ENCODE measurements around the gene LZTR1. TPM values are rescaled to one million over a fixed set of nuclear protein-coding genes. Genes with fewer than 3 reads are reported as not detected.
A peak's percentile ranks its signal among the peaks of the same experiment; 100 is the strongest.

Gene LZTR1
- polyA plus RNA-seq, 2 of the 4 experiments (the other 2 are of a cell fraction) = 14.1 to 23.5 TPM

DNA sequence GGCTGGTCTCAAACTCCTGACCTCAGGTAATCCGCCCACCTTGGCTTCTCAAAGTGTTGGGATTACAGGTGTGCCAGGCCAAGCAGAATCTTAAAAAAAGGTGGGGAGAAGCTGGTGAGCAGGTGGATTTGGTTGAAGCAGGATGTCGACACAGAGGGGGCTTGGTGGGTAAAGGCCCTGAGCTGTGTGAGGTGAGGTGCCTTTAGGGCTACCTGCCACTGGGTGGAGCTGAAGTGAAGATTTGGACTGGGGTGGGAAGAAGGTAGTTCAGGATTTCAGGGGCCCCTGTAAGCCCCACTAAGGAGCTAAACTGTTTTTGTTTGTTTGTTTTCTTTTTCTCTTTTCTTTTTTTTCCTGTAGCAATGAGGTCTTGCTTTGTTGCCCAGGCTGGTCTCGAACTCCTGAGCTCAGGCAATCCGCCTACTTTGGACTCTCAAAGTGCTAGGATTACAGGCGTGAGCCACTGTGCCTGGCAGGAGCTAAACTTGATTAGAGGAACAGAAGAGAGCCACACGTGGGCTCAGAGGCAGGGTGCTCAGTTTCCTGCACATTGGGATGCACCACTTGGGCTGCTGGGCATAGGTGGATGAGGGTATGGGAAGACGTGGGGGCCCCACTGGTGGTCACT is 38.8 kb downstream of the LZTR1 start:
- Histone ChIP-seq H3K4me1 (no peaks in the 10 kb centered on the region), H3K9me3 (no peaks in the 10 kb centered on the region), H3K4me3 (no peak overlapping the region), H3K27ac (no peak overlapping the region), H3K4me2 (no peak overlapping the region)
- DNase-seq (ENCODE audit: low read depth in 1 of 2, low spot score in 1 of 2) = peak in 1 of 2 experiments; percentile 51
- CTCF ChIA-PET = interaction anchor here (0.6 to 2.5 kb wide), 9 partner anchors 8 to 84 kb away, joined by 3 to 9 read pairs (median 4); no protein-coding TSS in a partner anchor
- no peak for FAIRE-seq
- POLR2A ChIA-PET = no interaction called here
- TF ChIP-seq HDAC2 (IDR thresholded peaks at IDR 0.05) (no peak), ZC3H11A (IDR thresholded peaks at IDR 0.05) (no peak), JUNB (IDR thresholded peaks at IDR 0.05) (no peak), PBX3 (IDR thresholded peaks at IDR 0.05) (no peak), RAD21 (conservative IDR thresholded peaks at IDR 0.05 in 1 of 2, IDR thresholded peaks at IDR 0.05 in 1 of 2) (peak; percentile 16 to 22; a peak in 1 of 5 replicates), FOXS1 (CRISPR knock-in tag; IDR thresholded peaks at IDR 0.05) (no peak), EHF (CRISPR knock-in tag; IDR thresholded peaks at IDR 0.05) (no peak)
- peak; percentile 46 to 69; a peak in 3 of 6 replicates for ATAC-seq
- 61% methylated on average over 7 of the region's 7 CpGs for WGBS (ENCODE audit: missing lambda C conversion rate)

DNA sequence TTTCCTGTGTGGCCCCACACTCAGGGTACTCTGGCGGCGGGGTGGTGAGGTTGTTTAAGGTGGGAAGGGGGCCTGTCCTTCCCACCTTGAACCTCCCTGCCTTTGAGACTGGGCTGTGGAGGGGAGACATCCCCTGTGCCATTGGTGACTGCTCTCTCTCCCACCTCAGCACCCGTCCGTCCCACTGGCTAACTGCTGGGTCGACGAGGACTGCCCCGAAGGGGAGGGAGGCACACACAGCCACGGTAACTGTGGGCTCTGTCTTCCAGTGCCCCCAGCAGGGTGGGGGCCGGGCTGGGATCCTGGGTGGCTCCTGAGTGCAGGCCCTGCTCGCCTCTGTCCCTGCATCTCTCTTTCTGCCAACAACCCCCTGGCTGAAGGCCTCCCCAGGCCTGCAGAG is 40.4 kb downstream of the LZTR1 start:
- no peak overlapping the region for H3K27ac ChIP-seq
- ATAC-seq (0 out of 6 replicates have a peak, but pooled peaks of 1 of the 2 experiments have one; percentile 7), FAIRE-seq (no peak), DNase-seq (ENCODE audit: low read depth in 1 of 2, low spot score in 1 of 2) (no peak)
- H3K4me3 ChIP-seq = no peak overlapping the region
- no peaks in the 10 kb centered on the region for H3K4me1 ChIP-seq
- no peak overlapping the region for H3K4me2 ChIP-seq
- ChIA-PET CTCF (interaction anchor here (0.9 to 1.1 kb wide), 2 partner anchors 8 to 20 kb away, joined by 3 to 6 read pairs; no protein-coding TSS in a partner anchor), POLR2A (no interaction called here)
- TF ChIP-seq BHLHE40 (IDR thresholded peaks at IDR 0.05; ENCODE audit: low read depth, low read length) (no peak), MYC (IDR thresholded peaks at IDR 0.05; ENCODE audit: borderline replicate concordance, low read length) (no peak), HEYL (CRISPR knock-in tag; IDR thresholded peaks at IDR 0.05) (no peak), HOXB13 (CRISPR knock-in tag; IDR thresholded peaks at IDR 0.05; ENCODE audit: low read depth) (no peak), SREBF2 (IDR thresholded peaks at IDR 0.05) (no peak), HDAC2 (IDR thresholded peaks at IDR 0.05) (no peak), RARB (CRISPR knock-in tag; IDR thresholded peaks at IDR 0.05) (no peak), CHD4 (IDR thresholded peaks at IDR 0.05; ENCODE audit: borderline replicate concordance) (no peak), FOSL2 (IDR thresholded peaks at IDR 0.05) (no peak), FOSL2 (CRISPR knock-in tag; IDR thresholded peaks at IDR 0.05) (no peak), NR3C1 (IDR thresholded peaks at IDR 0.05) (no peak), EHF (CRISPR knock-in tag; IDR thresholded peaks at IDR 0.05) (no peak), PBX3 (IDR thresholded peaks at IDR 0.05) (no peak), ZFP36 (IDR thresholded peaks at IDR 0.05; ENCODE audit: borderline replicate concordance, partially characterized antibody) (no peak), PHF8 (IDR thresholded peaks at IDR 0.05; ENCODE audit: borderline replicate concordance, low read depth) (no peak), NPAS2 (CRISPR knock-in tag; IDR thresholded peaks at IDR 0.05; ENCODE audit: borderline replicate concordance) (no peak), TFCP2L1 (CRISPR knock-in tag; IDR thresholded peaks at IDR 0.05) (no peak), HES2 (IDR thresholded peaks at IDR 0.05) (no peak)
- TF ChIP-seq, protein P1, sequence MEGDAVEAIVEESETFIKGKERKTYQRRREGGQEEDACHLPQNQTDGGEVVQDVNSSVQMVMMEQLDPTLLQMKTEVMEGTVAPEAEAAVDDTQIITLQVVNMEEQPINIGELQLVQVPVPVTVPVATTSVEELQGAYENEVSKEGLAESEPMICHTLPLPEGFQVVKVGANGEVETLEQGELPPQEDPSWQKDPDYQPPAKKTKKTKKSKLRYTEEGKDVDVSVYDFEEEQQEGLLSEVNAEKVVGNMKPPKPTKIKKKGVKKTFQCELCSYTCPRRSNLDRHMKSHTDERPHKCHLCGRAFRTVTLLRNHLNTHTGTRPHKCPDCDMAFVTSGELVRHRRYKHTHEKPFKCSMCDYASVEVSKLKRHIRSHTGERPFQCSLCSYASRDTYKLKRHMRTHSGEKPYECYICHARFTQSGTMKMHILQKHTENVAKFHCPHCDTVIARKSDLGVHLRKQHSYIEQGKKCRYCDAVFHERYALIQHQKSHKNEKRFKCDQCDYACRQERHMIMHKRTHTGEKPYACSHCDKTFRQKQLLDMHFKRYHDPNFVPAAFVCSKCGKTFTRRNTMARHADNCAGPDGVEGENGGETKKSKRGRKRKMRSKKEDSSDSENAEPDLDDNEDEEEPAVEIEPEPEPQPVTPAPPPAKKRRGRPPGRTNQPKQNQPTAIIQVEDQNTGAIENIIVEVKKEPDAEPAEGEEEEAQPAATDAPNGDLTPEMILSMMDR (IDR thresholded peaks at IDR 0.05) = no peak
- WGBS (ENCODE audit: missing lambda C conversion rate) = 84% methylated on average over 8 of the region's 10 CpGs
- no peaks in the 10 kb centered on the region for H3K9me3 ChIP-seq

All from A549 (cell line).